Liver (tissue), 9 donors: ENCODE results near the gene FOXRED1. TPM values are rescaled to one million over a fixed set of nuclear protein-coding genes. Genes with fewer than 3 reads are reported as not detected.

Experiments used
- DNase-seq: peaks from one replicate; pipeline ENCODE4 v3.0.0-alpha.2; 2017; ENCODE audit warnings: low spot score
- H3K27ac ChIP-seq, 2 donors: one replicate each; pipeline ENCODE4 v1.7.0; 2013; ENCODE audit warnings: inconsistent platforms in 2 of 2, low read length in 2 of 2, control low read depth in 1 of 2, low read depth in 1 of 2, mild to moderate bottlenecking in 1 of 2
- H3K27me3 ChIP-seq, 4 donors: one replicate each; pipeline versions ENCODE4 v1.6.1 to v1.7.0; 2013; ENCODE audit warnings: low read length in 3 of 4, inconsistent platforms in 1 of 4, mild to moderate bottlenecking in 1 of 4, moderate library complexity in 1 of 4; ENCODE audit not compliant: control insufficient read depth in 4 of 4, insufficient read depth in 4 of 4
- H3K36me3 ChIP-seq, 4 donors: one replicate each; pipeline versions ENCODE4 v1.6.1 to v1.7.0; 2013; ENCODE audit warnings: low read length in 3 of 4, mild to moderate bottlenecking in 3 of 4, low read depth in 1 of 4, moderate library complexity in 1 of 4; ENCODE audit not compliant: control insufficient read depth in 4 of 4, insufficient read depth in 3 of 4
- H3K4me1 ChIP-seq, 4 donors: one replicate each; pipeline versions ENCODE4 v1.6.1 to v1.7.0; 2013; ENCODE audit warnings: low read length in 3 of 4, mild to moderate bottlenecking in 3 of 4, moderate library complexity in 1 of 4; ENCODE audit not compliant: control insufficient read depth in 4 of 4, insufficient read depth in 4 of 4
- H3K4me3 ChIP-seq, 3 donors: one replicate each; pipeline versions ENCODE4 v1.6.1 to v1.7.0; 2013; ENCODE audit warnings: low read length in 3 of 3, control low read depth in 1 of 3, low read depth in 1 of 3, mild to moderate bottlenecking in 1 of 3
- H3K9ac ChIP-seq, 2 donors: one replicate each; pipeline ENCODE4 v1.7.0; 2013; ENCODE audit warnings: low read length in 2 of 2, mild to moderate bottlenecking in 2 of 2, moderate library complexity in 2 of 2, control low read depth in 1 of 2, low read depth in 1 of 2
- H3K9me3 ChIP-seq, 4 donors: one replicate each; pipeline versions ENCODE4 v1.6.1 to v1.7.0; 2013; ENCODE audit warnings: low read length in 3 of 4; ENCODE audit not compliant: control insufficient read depth in 4 of 4
- EGR1 ChIP-seq, 2 donors: IDR thresholded peaks; 2 replicates each; pipeline ENCODE4 v1.6.1; 2016 to 2018; ENCODE audit warnings: antibody characterized with exemption in 2 of 2, low read depth in 2 of 2
- FOXA1 ChIP-seq: IDR thresholded peaks from 2 replicates; pipeline ENCODE4 v1.6.1; 2016; ENCODE audit warnings: antibody characterized with exemption
- FOXA2 ChIP-seq: IDR thresholded peaks from 2 replicates; pipeline ENCODE4 v1.6.1; 2016; ENCODE audit warnings: antibody characterized with exemption
- GABPA ChIP-seq, 2 donors: IDR thresholded peaks in 1 of 2; conservative IDR thresholded peaks in 1 of 2; 2 replicates each; pipeline ENCODE4 v1.6.1; 2016; ENCODE audit warnings: antibody characterized with exemption in 2 of 2, mild to moderate bottlenecking in 1 of 2, moderate library complexity in 1 of 2
- HNF4A ChIP-seq, 2 donors: conservative IDR thresholded peaks; 2 replicates each; pipeline ENCODE4 v1.6.1; 2016; ENCODE audit warnings: antibody characterized with exemption in 2 of 2, mild to moderate bottlenecking in 2 of 2
- HNF4G ChIP-seq: IDR thresholded peaks from 2 replicates; pipeline ENCODE4 v1.6.1; 2016; ENCODE audit warnings: antibody characterized with exemption
- JUND ChIP-seq, 2 donors: IDR thresholded peaks; 2 replicates each; pipeline ENCODE4 v1.6.1; 2016; ENCODE audit warnings: antibody characterized with exemption in 2 of 2
- NR2F2 ChIP-seq: IDR thresholded peaks from 2 replicates; pipeline ENCODE4 v1.6.1; 2016; ENCODE audit warnings: antibody characterized with exemption
- RAD21 ChIP-seq, 2 donors: IDR thresholded peaks; 2 replicates each; pipeline ENCODE4 v1.6.1; 2016; ENCODE audit warnings: antibody characterized with exemption in 2 of 2, mild to moderate bottlenecking in 2 of 2
- RXRA ChIP-seq, 2 donors: IDR thresholded peaks; 2 replicates each; pipeline ENCODE4 v1.6.1; 2017 to 2018; ENCODE audit warnings: antibody characterized with exemption in 2 of 2, mild to moderate bottlenecking in 1 of 2
- SP1 ChIP-seq: IDR thresholded peaks from 2 replicates; pipeline ENCODE4 v1.6.1; 2018; ENCODE audit warnings: antibody characterized with exemption, mild to moderate bottlenecking
- TAF1 ChIP-seq: conservative IDR thresholded peaks from 2 replicates; pipeline ENCODE4 v1.6.1; 2016; ENCODE audit warnings: antibody characterized with exemption, mild to moderate bottlenecking
- YY1 ChIP-seq: IDR thresholded peaks from 2 replicates; pipeline ENCODE4 v1.6.1; 2016; ENCODE audit warnings: antibody characterized with exemption, mild to moderate bottlenecking
- WGBS: extraction: QIAGEN DNeasy Blood & Tissue Kit; methylation state at CpG from one replicate; pipeline ENCODE4 v1.1.7; 2013; 5-methylcytosine and 5-hydroxymethylcytosine counted together
- polyA plus RNA-seq, 2 donors: library from polyadenylated mRNA; stranded (reverse) in 1 of 2; unstranded in 1 of 2; fragments of 200-250 nt in 1 of 2; fragments of >200 nt in 1 of 2; fragmentation: Nextera tagmentation in 1 of 2; extraction: Ambion mirVana in 1 of 2; gene quantifications; one replicate each; pipeline versions ENCODE4 v1.2.1 to v1.2.3, GENCODE V29; 2013 to 2015
- total RNA-seq, 2 donors: library from RNA; depleted of rRNA; stranded (reverse); fragments of >200 nt; gene quantifications; one replicate each; pipeline ENCODE4 v1.2.3, GENCODE V29; 2014
- TF ChIP-seq, protein P1 (sequence below): IDR thresholded peaks from 2 replicates; pipeline ENCODE4 v1.6.1; 2016; ENCODE audit warnings: antibody characterized with exemption
- TF ChIP-seq, protein P2 (sequence below): IDR thresholded peaks from 2 replicates; pipeline ENCODE4 v1.6.1; 2016; ENCODE audit warnings: antibody characterized with exemption
- TF ChIP-seq, protein P3 (sequence below): IDR thresholded peaks from 2 replicates; pipeline ENCODE4 v1.6.1; 2016; ENCODE audit warnings: antibody characterized with exemption
- TF ChIP-seq, protein P4 (sequence below): fragments of 150-350 bp; IDR thresholded peaks from 2 replicates; pipeline ENCODE4 v1.5.1; 2017; ENCODE audit warnings: improper control_type of control experiment, low read depth, low read length; ENCODE audit not compliant: missing input control
- TF ChIP-seq, protein P5 (sequence below): IDR thresholded peaks from 2 replicates; pipeline ENCODE4 v1.6.1; 2016; ENCODE audit warnings: antibody characterized with exemption, mild to moderate bottlenecking
- donor health status: healthy.
- donor health status: healthy.
- donor health status: healthy.
- donor health status: healthy.
- donor health status: healthy.

Gene FOXRED1
- total RNA-seq (10 to 100 TPM; 24.0 to 38.9 TPM), polyA plus RNA-seq (10 to 100 TPM; 29.5 to 30.2 TPM)

DNA sequence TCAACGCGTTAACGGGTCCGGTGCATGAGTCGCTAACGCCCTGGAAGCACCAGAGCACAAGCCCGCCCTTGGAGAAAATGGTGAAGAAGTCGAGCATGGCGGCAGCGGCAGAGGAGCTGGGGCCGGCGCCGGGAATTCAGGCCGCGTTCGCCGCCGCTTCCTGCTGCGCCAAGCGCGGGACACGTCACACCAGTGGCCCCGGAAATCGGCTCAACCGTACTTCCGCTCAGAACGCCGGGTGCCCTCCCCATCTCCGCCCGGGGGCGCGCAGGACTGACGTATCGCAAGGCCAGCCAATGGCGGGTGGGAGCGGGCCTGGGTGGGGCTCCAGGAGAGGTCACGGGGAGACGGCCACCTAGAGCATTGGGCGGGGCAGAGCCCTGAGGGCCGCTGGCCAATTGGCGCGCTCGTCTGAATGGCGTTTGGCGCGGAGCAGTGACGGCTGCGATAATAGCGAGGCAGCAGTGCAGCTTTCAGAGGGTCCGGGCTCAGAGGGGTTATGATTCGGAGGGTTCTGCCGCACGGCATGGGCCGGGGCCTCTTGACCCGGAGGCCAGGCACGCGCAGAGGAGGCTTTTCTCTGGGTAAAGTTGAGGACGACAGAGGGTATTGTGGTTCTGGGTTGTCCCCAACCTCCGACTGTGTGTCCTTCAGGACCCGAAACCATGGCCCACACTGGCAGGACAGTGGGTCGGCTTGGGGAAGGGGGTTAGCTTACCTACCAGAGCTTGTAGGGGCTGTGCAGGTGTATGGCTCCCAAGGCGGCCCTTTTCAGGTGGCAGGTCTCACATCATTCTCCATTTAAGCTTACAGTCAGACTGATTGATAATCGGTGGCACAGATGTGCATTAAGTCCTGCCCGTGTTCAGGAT is at the start of gene FOXRED1, which contains the start of gene SRPRA:
TSS of gene FOXRED1 (plus strand) at position 447 of the 872 bp plus-strand sequence. CDS start at position 500, 53 bp downstream.
TSS of gene SRPRA (minus strand) at position 188 of the 872 bp plus-strand sequence. CDS start at position 97, 91 bp downstream.
- H3K36me3 ChIP-seq = peaks cover 11 to 53% (median 41%) of the 10 kb centered on the region in 4 donors
- TF ChIP-seq, protein P1, sequence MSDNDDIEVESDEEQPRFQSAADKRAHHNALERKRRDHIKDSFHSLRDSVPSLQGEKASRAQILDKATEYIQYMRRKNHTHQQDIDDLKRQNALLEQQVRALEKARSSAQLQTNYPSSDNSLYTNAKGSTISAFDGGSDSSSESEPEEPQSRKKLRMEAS = peak; percentile 67
- TF ChIP-seq, protein P2, sequence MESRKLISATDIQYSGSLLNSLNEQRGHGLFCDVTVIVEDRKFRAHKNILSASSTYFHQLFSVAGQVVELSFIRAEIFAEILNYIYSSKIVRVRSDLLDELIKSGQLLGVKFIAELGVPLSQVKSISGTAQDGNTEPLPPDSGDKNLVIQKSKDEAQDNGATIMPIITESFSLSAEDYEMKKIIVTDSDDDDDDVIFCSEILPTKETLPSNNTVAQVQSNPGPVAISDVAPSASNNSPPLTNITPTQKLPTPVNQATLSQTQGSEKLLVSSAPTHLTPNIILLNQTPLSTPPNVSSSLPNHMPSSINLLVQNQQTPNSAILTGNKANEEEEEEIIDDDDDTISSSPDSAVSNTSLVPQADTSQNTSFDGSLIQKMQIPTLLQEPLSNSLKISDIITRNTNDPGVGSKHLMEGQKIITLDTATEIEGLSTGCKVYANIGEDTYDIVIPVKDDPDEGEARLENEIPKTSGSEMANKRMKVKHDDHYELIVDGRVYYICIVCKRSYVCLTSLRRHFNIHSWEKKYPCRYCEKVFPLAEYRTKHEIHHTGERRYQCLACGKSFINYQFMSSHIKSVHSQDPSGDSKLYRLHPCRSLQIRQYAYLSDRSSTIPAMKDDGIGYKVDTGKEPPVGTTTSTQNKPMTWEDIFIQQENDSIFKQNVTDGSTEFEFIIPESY = no peak
- TF ChIP-seq, protein P3, sequence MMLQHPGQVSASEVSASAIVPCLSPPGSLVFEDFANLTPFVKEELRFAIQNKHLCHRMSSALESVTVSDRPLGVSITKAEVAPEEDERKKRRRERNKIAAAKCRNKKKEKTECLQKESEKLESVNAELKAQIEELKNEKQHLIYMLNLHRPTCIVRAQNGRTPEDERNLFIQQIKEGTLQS = peak; percentile 13
- peak; percentile 93 for TF ChIP-seq YY1
- TF ChIP-seq RXRA (IDR thresholded peaks at IDR 0.05) = peak; percentile 61 to 80
- TF ChIP-seq, protein P4, sequence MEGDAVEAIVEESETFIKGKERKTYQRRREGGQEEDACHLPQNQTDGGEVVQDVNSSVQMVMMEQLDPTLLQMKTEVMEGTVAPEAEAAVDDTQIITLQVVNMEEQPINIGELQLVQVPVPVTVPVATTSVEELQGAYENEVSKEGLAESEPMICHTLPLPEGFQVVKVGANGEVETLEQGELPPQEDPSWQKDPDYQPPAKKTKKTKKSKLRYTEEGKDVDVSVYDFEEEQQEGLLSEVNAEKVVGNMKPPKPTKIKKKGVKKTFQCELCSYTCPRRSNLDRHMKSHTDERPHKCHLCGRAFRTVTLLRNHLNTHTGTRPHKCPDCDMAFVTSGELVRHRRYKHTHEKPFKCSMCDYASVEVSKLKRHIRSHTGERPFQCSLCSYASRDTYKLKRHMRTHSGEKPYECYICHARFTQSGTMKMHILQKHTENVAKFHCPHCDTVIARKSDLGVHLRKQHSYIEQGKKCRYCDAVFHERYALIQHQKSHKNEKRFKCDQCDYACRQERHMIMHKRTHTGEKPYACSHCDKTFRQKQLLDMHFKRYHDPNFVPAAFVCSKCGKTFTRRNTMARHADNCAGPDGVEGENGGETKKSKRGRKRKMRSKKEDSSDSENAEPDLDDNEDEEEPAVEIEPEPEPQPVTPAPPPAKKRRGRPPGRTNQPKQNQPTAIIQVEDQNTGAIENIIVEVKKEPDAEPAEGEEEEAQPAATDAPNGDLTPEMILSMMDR = no peak
- no peak for TF ChIP-seq FOXA2
- peak; percentile 70 to 72 for TF ChIP-seq EGR1 (IDR thresholded peaks at IDR 0.05; ENCODE audit: low read depth in 2 of 2)
- TF ChIP-seq SP1 = peak; percentile 98
- peak in 1 of 2 donors; percentile 31 for TF ChIP-seq RAD21 (IDR thresholded peaks at IDR 0.05)
- TF ChIP-seq NR2F2 = peak; percentile 83
- no peak for TF ChIP-seq HNF4G
- peak; percentile 67 for TF ChIP-seq TAF1
- peak; percentile 92 to 98 for TF ChIP-seq GABPA (IDR thresholded peaks at IDR 0.05 in 1 of 2, conservative IDR thresholded peaks at IDR 0.05 in 1 of 2)
- peak in 1 of 2 donors; percentile 37 for TF ChIP-seq JUND (IDR thresholded peaks at IDR 0.05)
- TF ChIP-seq HNF4A (conservative IDR thresholded peaks at IDR 0.05) = no peak
- no peak for TF ChIP-seq FOXA1
- TF ChIP-seq, protein P5, sequence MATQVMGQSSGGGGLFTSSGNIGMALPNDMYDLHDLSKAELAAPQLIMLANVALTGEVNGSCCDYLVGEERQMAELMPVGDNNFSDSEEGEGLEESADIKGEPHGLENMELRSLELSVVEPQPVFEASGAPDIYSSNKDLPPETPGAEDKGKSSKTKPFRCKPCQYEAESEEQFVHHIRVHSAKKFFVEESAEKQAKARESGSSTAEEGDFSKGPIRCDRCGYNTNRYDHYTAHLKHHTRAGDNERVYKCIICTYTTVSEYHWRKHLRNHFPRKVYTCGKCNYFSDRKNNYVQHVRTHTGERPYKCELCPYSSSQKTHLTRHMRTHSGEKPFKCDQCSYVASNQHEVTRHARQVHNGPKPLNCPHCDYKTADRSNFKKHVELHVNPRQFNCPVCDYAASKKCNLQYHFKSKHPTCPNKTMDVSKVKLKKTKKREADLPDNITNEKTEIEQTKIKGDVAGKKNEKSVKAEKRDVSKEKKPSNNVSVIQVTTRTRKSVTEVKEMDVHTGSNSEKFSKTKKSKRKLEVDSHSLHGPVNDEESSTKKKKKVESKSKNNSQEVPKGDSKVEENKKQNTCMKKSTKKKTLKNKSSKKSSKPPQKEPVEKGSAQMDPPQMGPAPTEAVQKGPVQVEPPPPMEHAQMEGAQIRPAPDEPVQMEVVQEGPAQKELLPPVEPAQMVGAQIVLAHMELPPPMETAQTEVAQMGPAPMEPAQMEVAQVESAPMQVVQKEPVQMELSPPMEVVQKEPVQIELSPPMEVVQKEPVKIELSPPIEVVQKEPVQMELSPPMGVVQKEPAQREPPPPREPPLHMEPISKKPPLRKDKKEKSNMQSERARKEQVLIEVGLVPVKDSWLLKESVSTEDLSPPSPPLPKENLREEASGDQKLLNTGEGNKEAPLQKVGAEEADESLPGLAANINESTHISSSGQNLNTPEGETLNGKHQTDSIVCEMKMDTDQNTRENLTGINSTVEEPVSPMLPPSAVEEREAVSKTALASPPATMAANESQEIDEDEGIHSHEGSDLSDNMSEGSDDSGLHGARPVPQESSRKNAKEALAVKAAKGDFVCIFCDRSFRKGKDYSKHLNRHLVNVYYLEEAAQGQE = peak; percentile 75
- under 1% methylated on average over 64 of the region's 64 CpGs for WGBS
- H3K27ac ChIP-seq = peak within 1 kb of the TSS; percentile 81 to 92
- peak within 1 kb of the TSS; percentile 87 to 99 for H3K9ac ChIP-seq
- H3K27me3 ChIP-seq = no peaks in the 10 kb centered on the region
- no peaks in the 10 kb centered on the region for H3K9me3 ChIP-seq
- peaks cover 0 to 27% (median 24%) of the 10 kb centered on the region in 4 donors for H3K4me1 ChIP-seq
- peak within 1 kb of the TSS; percentile 67 to 99 (median 81) for H3K4me3 ChIP-seq
- peak; percentile 99 for DNase-seq
